Epithelial cell of proximal tubule (primary cell): ENCODE measurements around the gene ACSS2. TPM values are rescaled to one million over a fixed set of nuclear protein-coding genes. Genes with fewer than 3 reads are reported as not detected.

Source experiments
- DNase-seq: peaks from one replicate; pipeline ENCODE4 v3.0.0-alpha.2; 2011; ENCODE audit warnings: low read depth
- H3K4me3 ChIP-seq: 2 replicates; pipeline ENCODE4 v1.5.1; 2011; ENCODE audit warnings: low read depth, mild to moderate bottlenecking, low read length
- total RNA-seq: library from RNA; depleted of rRNA; stranded (reverse); fragments of >200 nt; gene quantifications from 2 replicates; pipeline ENCODE4 v1.2.3, GENCODE V29; 2015
- TF ChIP-seq, protein P1 (sequence below): conservative IDR thresholded peaks from 2 replicates; pipeline ENCODE4 v1.5.1; 2012; ENCODE audit warnings: low read depth, mild to moderate bottlenecking, low read length

The ACSS2 gene
- total RNA-seq, 1 donor from 2014 or later, result 24.3 TPM

DNA sequence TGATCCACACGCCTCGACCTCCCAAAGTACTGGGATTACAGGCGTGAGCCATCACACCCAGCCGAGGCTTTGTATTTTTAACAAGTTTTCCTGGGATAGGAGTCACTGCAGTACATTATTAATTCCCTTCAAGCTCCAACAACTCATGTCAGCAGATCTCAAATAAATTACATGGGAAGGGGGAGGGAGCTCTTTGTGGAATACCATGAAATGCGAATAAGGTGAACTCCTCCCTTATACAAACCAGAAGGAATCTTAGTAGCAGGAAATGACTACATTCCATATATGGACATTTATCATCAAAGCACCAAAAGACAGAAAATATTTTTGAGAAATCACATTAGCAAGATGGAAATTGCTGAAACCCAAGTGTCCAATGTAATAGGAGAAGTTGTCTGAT, 76.3 kb downstream of the ACSS2 start:
- TF ChIP-seq, protein P1, sequence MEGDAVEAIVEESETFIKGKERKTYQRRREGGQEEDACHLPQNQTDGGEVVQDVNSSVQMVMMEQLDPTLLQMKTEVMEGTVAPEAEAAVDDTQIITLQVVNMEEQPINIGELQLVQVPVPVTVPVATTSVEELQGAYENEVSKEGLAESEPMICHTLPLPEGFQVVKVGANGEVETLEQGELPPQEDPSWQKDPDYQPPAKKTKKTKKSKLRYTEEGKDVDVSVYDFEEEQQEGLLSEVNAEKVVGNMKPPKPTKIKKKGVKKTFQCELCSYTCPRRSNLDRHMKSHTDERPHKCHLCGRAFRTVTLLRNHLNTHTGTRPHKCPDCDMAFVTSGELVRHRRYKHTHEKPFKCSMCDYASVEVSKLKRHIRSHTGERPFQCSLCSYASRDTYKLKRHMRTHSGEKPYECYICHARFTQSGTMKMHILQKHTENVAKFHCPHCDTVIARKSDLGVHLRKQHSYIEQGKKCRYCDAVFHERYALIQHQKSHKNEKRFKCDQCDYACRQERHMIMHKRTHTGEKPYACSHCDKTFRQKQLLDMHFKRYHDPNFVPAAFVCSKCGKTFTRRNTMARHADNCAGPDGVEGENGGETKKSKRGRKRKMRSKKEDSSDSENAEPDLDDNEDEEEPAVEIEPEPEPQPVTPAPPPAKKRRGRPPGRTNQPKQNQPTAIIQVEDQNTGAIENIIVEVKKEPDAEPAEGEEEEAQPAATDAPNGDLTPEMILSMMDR, result no peak
- H3K4me3 ChIP-seq, result no peak overlapping the region
- DNase-seq, result no peak

DNA sequence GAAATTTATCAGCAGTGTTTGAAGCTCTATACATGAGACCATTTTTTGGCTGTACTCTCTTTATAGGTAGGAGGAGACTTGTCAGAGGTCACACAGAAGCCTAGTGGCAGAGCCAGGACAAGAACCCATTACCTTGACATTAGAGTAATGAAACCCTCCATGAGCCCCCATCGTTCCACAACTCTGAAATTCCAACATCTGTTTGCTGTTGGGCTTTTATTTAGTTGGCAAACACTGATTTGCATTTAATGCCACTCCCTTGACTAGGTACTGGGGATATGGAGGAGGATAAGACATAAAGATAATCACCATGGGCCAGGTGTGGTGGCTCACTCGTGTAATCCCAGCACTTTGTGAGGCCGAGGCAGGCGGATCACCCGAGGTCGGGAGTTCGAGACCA, 77.5 kb downstream of the ACSS2 start:
- no peak for DNase-seq
- H3K4me3 ChIP-seq, result no peak overlapping the region
- TF ChIP-seq, protein P1, result no peak

DNA sequence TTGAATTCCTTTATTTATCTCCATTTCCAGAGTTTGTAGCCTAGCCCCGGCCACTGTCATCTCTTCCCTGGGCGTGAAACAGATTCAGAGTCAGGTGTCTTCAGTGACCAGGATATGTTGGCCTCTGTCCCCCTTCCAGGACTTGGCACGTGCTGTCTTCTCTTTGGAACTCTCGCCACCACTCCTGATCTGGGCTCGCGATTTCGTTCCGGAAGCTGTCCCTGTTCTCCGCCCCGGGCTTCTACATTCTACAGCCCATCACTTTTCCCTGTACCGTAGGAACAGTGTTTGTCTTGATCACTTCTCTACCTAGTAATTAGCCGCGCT, 78.5 kb downstream of the ACSS2 start:
- peak overlapping the region; percentile 86 for H3K4me3 ChIP-seq
- TF ChIP-seq, protein P1, result no peak
- DNase-seq, result no peak

DNA sequence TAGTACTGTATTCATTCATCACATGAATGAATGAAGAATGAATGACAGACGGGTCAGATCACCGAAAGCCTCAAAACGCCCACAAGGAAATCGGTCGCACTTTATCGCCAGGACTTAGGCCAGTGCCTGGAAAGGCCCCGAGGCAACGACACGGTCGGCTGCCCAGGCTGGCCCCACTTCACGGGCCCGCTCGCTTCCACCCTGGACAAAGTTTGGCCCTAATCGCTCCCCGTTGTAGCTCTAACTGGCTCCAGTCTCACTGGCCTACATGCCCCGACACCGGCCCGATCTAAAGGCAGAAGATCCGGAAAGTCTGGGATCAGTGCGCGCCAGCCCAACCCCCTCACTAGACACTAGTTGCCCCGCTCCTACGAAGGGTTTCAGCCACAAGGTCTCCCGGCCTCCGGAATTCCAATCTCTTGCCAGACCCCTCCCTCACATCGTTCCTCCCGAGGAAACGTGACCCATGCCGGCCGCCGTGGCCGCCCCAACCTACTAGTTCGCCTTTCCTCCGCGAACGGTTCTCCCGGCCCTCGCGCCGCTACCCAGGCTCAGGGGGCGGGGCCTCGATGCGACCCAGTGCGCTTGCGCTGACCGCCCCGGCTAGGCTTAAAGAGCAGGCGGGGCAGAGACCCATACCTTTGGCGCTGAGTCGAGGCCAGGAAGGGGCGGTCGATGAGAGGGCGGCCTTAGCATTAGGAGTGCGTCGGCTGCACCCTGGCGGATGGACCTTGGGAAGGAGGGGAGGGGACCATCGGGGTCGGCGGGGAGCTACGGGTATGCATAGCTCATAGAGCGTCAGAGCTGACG, 79.0 kb downstream of the ACSS2 start, which contains the start of the genes GSS and MYH7B:
Gene GSS, minus strand, starts transcription at position 576 of the 810 bp plus-strand sequence. CDS start 3,954 bp downstream, outside the sequence.
Gene MYH7B, plus strand, starts transcription at position 638 of the 810 bp plus-strand sequence. CDS start 22,138 bp downstream, outside the sequence.
- TF ChIP-seq, protein P1, result peak; percentile 57
- DNase-seq, result no peak
- H3K4me3 ChIP-seq, result peak within 1 kb of the TSS; percentile 86

DNA sequence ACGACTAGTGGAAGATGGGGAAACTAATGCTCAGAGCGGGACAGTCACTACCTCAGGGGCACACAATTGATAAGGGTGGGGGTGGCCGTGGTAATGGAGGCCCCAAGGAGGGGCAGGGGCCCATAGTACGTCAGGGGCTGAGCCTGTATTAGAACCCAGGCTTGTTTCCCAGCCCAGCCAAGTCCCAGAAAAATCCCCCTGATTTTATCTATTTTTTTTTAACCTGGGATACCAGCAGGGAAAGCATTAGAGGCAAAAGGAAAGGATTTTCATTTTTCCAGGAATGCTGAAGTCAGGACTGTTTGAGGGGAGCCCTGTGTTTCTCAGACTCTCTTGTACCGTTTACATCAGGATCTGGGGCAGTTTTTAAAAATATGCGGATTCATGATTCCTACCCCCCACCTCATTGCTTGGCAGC, 79.6 kb downstream of the ACSS2 start:
- peak overlapping the region; percentile 86 for H3K4me3 ChIP-seq
- TF ChIP-seq, protein P1, result no peak
- no peak for DNase-seq

DNA sequence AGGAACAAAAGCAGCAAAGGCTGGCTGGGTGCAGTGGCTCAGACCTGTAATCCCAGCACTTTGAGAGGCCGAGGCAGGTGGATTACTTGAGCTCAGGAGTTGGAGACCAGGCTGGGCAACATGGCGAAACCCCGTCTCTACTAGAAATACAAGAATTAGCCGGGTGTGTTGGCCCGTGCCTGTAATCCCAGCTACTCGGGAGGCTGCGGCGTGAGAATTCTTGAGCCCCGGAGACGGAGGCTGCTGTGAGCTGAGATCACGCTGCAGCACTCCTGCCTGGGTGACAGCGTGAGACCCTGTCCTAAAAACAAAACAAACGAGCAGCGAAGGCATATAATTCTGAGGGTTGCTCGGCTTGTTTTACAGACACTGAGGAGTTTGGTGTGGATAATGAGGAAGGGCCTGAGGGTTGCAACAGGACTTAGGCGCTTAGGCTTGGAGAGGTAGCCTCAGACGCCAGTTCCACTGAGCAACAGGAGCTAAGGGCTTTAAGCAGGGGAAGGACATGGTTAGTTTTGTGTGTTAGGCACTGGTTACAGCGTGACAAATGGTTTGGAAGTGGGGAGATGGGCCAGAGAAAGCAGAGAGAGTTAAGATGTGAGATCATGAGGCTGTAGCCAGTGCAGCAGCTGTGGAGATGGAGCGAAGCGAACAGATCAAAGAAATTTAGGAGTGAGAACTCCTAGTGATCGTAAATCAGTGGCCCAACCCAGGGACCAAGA, 80.5 kb downstream of the ACSS2 start:
- no peak for DNase-seq
- TF ChIP-seq, protein P1, result no peak

More for the DNA sequence above, 80.5 kb downstream of the ACSS2 start:
- no peak overlapping the region for H3K4me3 ChIP-seq
